GM12878 (cell line): ENCODE data around the gene KIF17. TPM values are rescaled to one million over a fixed set of nuclear protein-coding genes. Genes with fewer than 3 reads are reported as not detected.

Experiments
- ATAC-seq: fragments of 200-7000 bp; cut with Tn5 transposase; 3 replicates; pipeline ENCODE4 v1.9.1; 2020; ENCODE audit warnings: mild to moderate bottlenecking, moderate library complexity
- BruUV-seq: library from RNA; stranded (reverse); fragments of 400-500 nt; replicated peaks from 2 replicates; lab custom pipeline; 2021; lab: Mats Ljungman, UMichigan
- CTCF ChIA-PET: fragments of 300-600 bp; sonication (Branson Sonifier 250); formaldehyde crosslinking; extraction: SDS; loops from one replicate; lab custom pipeline; 2021; ENCODE audit warnings: inconsistent platforms; lab: Yijun Ruan, JAX
- POLR2A ChIA-PET: fragments of 350-600 bp; formaldehyde crosslinking; extraction: SDS; loops from one replicate; lab custom pipeline; 2021; ENCODE audit warnings: inconsistent platforms; lab: Charles Lee
- RAD21 ChIA-PET: fragments of 300-600 bp; sonication (Branson Sonifier 250); formaldehyde crosslinking; loops from one replicate; lab custom pipeline; 2023; ENCODE audit warnings: antibody characterized with exemption; ENCODE audit not compliant: unreplicated experiment; lab: Charles Lee
- SMC1A ChIA-PET: fragments of 300-600 bp; sonication (Branson Sonifier 250); formaldehyde crosslinking; loops from one replicate; lab custom pipeline; 2023; ENCODE audit not compliant: unreplicated experiment, uncharacterized antibody; lab: Charles Lee
- DNase-seq: peaks from one replicate; pipeline ENCODE4 v3.0.0-alpha.2; 2011; ENCODE audit warnings: low read depth, low spot score
- FAIRE-seq: peaks from 3 replicates; lab custom pipeline; 2011; peaks lifted over from hg19 to GRCh38; lab: Jason Lieb, UNC
- H2AFZ ChIP-seq: 2 replicates; pipeline ENCODE4 v1.6.0; 2011; ENCODE audit warnings: low read depth, low read length, control low read depth; ENCODE audit not compliant: control insufficient read depth
- H3K27ac ChIP-seq: 2 replicates; pipeline ENCODE4 v1.5.1; 2011; ENCODE audit warnings: control low read depth; ENCODE audit not compliant: control insufficient read depth, insufficient read depth
- H3K27me3 ChIP-seq, 2 experiments: replicated peaks in 1 of 2; 2 replicates each; pipeline versions ENCODE4 v1.6.0 to v1.6.1; 2011; ENCODE audit warnings: low read length in 1 of 2; ENCODE audit not compliant: control insufficient read depth in 2 of 2, insufficient read depth in 2 of 2
- H3K36me3 ChIP-seq, 2 experiments: 2 replicates each; pipeline ENCODE4 v1.5.1; 2011; ENCODE audit warnings: low read length in 1 of 2; ENCODE audit not compliant: control insufficient read depth in 2 of 2, insufficient read depth in 2 of 2
- H3K4me1 ChIP-seq: 2 replicates; pipeline ENCODE4 v1.6.1; 2011; ENCODE audit warnings: mild to moderate bottlenecking, low read length, moderate library complexity, mixed read lengths; ENCODE audit not compliant: control insufficient read depth, insufficient read depth
- H3K4me2 ChIP-seq: 2 replicates; pipeline ENCODE4 v1.6.0; 2011; ENCODE audit warnings: control low read depth; ENCODE audit not compliant: control insufficient read depth, insufficient read depth
- H3K4me3 ChIP-seq: fragments of 200-600 bp; sonication (generic); 2 replicates; pipeline ENCODE4 v1.5.1; 2016
- H3K79me2 ChIP-seq: 2 replicates; pipeline ENCODE4 v1.6.0; 2011; ENCODE audit warnings: low read length; ENCODE audit not compliant: control insufficient read depth, insufficient read depth
- H3K9ac ChIP-seq: 2 replicates; pipeline ENCODE4 v1.8.0; 2011; ENCODE audit warnings: low read length, control low read depth, mixed read lengths; ENCODE audit not compliant: control insufficient read depth, insufficient read depth
- H3K9me3 ChIP-seq: replicated peaks from 3 replicates; pipeline ENCODE4 v1.5.1; 2011; ENCODE audit warnings: mild to moderate bottlenecking, low read length; ENCODE audit not compliant: control insufficient read depth, insufficient read depth
- H4K20me1 ChIP-seq: 2 replicates; pipeline ENCODE4 v1.6.0; 2011; ENCODE audit not compliant: control insufficient read depth, insufficient read depth
- BCL3 ChIP-seq: IDR thresholded peaks from 2 replicates; pipeline ENCODE4 v1.6.1; 2011; ENCODE audit warnings: borderline replicate concordance, low read depth, mild to moderate bottlenecking, moderate library complexity, low read length; ENCODE audit not compliant: insufficient read depth, poor library complexity, severe bottlenecking
- SPI1 ChIP-seq: IDR thresholded peaks from 2 replicates; pipeline ENCODE4 v1.6.1; 2011; ENCODE audit warnings: low read depth, mild to moderate bottlenecking, low read length, moderate library complexity, borderline replicate concordance; ENCODE audit not compliant: insufficient read depth
- WGBS: methylation state at CpG from one replicate; pipeline ENCODE4 v1.1.6; 2016; ENCODE audit warnings: low lambda C conversion rate; ENCODE audit not compliant: insufficient replicate concordance, insufficient coverage; ENCODE audit errors: missing lambda C conversion rate; 5-methylcytosine and 5-hydroxymethylcytosine counted together
- in situ Hi-C: fragments of 300-500 bp; cut with MboI; formaldehyde crosslinking; loops from 9 replicates; pipeline ENCODE4 v1.14.3; 2018; ENCODE audit warnings: mixed read lengths
- intact Hi-C: fragments of 100-400 bp; cut with micrococcal nuclease; formaldehyde crosslinking; loops from one replicate; pipeline ENCODE4 v1.14.2; 2022; ENCODE audit not compliant: unreplicated experiment
- polyA plus RNA-seq, 11 experiments: library from polyadenylated mRNA; depleted of rRNA in 4 of 11; unstranded in 6 of 11; stranded (reverse) in 5 of 11; fragments of >200 nt; fragmentation: Nextera tagmentation in 4 of 11; fragmentation: Illumina TruSeq in 1 of 11; extraction: Ambion mirVana in 4 of 11; extraction: Trizol in 1 of 11; gene quantifications; 1 replicate in 1 of 11; 2 replicates in 10 of 11; pipeline versions ENCODE4 v1.2.1 to v1.2.3, GENCODE V29; 2011 to 2016; ENCODE audit warnings: inconsistent platforms in 2 of 11, missing spikeins in 2 of 11, low read depth in 1 of 11
- total RNA-seq, 4 experiments: library from RNA; depleted of rRNA in 3 of 4; stranded (reverse); fragments of >200 nt in 3 of 4; fragmentation: Illumina TruSeq in 1 of 4; extraction: Trizol in 1 of 4; gene quantifications; 2 replicates each; pipeline versions ENCODE4 v1.2.1 to v1.2.3, GENCODE V29; 2013 to 2021

The KIF17 gene
- total and polyA plus RNA-seq, 10 of the 15 experiments (the other 5 are each of a cell fraction or from before 2014, with no cell fraction given), result 0.01 to 0.10 (median 0.03) TPM; not detected in 7

GRCh38 chr1:20660363-20660762 is 57.4 kb downstream of the KIF17 start:
- 0% methylated on average over 3 of the region's 3 CpGs for WGBS
- POLR2A ChIA-PET, result interaction anchor here (0.7 to 2.3 kb wide), 2 partner anchors 27 to 126 kb away, joined by 3 to 8 read pairs; no protein-coding TSS in a partner anchor
- in situ Hi-C loops, result no loop called here
- TF ChIP-seq SPI1, result 0 out of 2 replicates have a peak, but pooled peaks have one; percentile 17
- TF ChIP-seq BCL3, result no peak
- Histone ChIP-seq H4K20me1 (peaks cover 5% of the 10 kb centered on the region; the same call in 1 of the 2 replicates), H3K27ac (peak overlapping the region; percentile 88), H3K4me3 (peak overlapping the region; percentile 81), H3K36me3 (peaks cover 15 to 24% of the 10 kb centered on the region in 2 experiments), H3K27me3 (no peaks in the 10 kb centered on the region), H3K79me2 (peaks cover 35% of the 10 kb centered on the region), H3K9me3 (no peaks in the 10 kb centered on the region), H2AFZ (no peak overlapping the region), H3K4me2 (peak overlapping the region; percentile 76), H3K9ac (peak overlapping the region; percentile 91), H3K4me1 (0 out of 2 replicates have a peak, but pooled peaks cover 10% of the 10 kb centered on the region)
- DNase-seq (no peak), FAIRE-seq (peak; percentile 27), ATAC-seq (no peak)
- RAD21 ChIA-PET, result interaction anchor here (1.3 kb wide), 1 partner anchor 26 kb away, joined by 4 read pairs; no protein-coding TSS in a partner anchor
- SMC1A ChIA-PET, result interaction anchor here (1.0 to 1.2 kb wide), 2 partner anchors 18 to 708 kb away, joined by 3 to 4 read pairs; no protein-coding TSS in a partner anchor
- CTCF ChIA-PET, result interaction anchor here (0.7 to 2.4 kb wide), 4 partner anchors 8 to 535 kb away, joined by 3 to 16 read pairs (median 6); no protein-coding TSS in a partner anchor
- intact Hi-C loops, result loop anchor here (2.0 kb wide), 1 partner anchor 126 kb away; the partner anchor contains the start of gene HP1BP3
- no TSS peak for BruUV-seq
